Measurements from ENCODE around the gene BPGM. TPM values are rescaled to one million over a fixed set of nuclear protein-coding genes. Genes with fewer than 3 reads are reported as not detected.

The BPGM gene
- total and polyA plus RNA-seq, 3 donors from 2014 or later, result 14.5 to 32.9 (median 15.8) TPM

GRCh38 chr7:134671609-134672008 lies 25.0 kb downstream of the BPGM start:
- intact Hi-C loops (cut with DNase I; ENCODE audit: low total_unique reads), result no loop called here
- H3K36me3 ChIP-seq (ENCODE audit: low read depth, missing control alignments), result no peaks in the 10 kb centered on the region
- H3K27me3 ChIP-seq, result no peaks in the 10 kb centered on the region
- TF ChIP-seq, protein P1, sequence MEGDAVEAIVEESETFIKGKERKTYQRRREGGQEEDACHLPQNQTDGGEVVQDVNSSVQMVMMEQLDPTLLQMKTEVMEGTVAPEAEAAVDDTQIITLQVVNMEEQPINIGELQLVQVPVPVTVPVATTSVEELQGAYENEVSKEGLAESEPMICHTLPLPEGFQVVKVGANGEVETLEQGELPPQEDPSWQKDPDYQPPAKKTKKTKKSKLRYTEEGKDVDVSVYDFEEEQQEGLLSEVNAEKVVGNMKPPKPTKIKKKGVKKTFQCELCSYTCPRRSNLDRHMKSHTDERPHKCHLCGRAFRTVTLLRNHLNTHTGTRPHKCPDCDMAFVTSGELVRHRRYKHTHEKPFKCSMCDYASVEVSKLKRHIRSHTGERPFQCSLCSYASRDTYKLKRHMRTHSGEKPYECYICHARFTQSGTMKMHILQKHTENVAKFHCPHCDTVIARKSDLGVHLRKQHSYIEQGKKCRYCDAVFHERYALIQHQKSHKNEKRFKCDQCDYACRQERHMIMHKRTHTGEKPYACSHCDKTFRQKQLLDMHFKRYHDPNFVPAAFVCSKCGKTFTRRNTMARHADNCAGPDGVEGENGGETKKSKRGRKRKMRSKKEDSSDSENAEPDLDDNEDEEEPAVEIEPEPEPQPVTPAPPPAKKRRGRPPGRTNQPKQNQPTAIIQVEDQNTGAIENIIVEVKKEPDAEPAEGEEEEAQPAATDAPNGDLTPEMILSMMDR (IDR thresholded peaks at IDR 0.05), result no peak
- no peak for TF ChIP-seq POLR2A (IDR thresholded peaks at IDR 0.05)
- H3K27ac ChIP-seq, result no peak overlapping the region
- no peak overlapping the region for H3K4me3 ChIP-seq
- DNase-seq, result no peak
- H3K9me3 ChIP-seq, result no peaks in the 10 kb centered on the region
- peaks cover 5% of the 10 kb centered on the region for H3K4me1 ChIP-seq
- 86 to 100% methylated on average over 1 of the region's 1 CpG for WGBS, 2 donors

DNA sequence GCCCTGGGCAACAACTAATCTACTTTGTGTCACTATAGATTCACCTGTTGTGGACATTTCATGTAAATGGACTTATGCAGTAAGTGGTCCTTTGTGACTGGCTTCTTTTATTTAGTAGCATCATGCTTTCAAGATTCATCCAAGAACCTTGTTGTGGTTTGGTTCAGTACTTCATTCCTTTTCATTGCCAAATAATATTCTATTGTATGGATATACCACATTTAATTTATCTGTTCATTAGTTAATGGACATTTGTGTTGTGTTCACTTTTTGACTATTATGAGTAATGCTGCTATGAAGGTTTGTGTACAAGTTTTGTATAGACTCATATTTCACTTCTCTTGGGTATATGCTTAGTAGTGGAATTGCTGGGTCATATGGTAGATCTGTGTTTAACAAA lies 27.8 kb downstream of the BPGM start:
- Histone ChIP-seq H3K36me3 (ENCODE audit: low read depth, missing control alignments) (no peaks in the 10 kb centered on the region), H3K4me3 (no peak overlapping the region), H3K27me3 (no peaks in the 10 kb centered on the region), H3K4me1 (peaks cover 8% of the 10 kb centered on the region), H3K27ac (no peak overlapping the region), H3K9me3 (no peaks in the 10 kb centered on the region)
- TF ChIP-seq POLR2A (IDR thresholded peaks at IDR 0.05), result no peak
- TF ChIP-seq, protein P1 (IDR thresholded peaks at IDR 0.05), result no peak
- intact Hi-C loops (cut with DNase I; ENCODE audit: low total_unique reads), result no loop called here
- no peak for DNase-seq

DNA sequence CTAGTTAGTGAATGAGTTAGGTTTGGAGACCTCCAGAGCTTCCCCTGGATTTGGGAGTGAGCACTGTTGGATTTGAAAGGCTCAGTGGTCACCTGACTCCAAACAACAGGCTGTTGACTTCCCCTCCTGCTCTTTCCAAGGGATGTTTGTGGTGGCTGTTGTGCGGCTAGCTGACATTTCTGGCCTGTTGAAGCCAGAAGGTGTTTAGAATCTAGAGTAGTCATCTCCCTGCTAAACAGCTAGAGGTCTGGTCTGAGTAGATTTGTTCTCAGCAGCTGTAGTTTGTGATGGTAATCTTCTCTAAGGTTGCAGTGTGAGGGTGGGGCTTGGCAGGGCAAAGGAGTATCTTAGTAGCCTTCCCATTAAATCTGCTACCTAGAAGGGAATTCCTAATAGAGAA lies 30.1 kb downstream of the BPGM start:
- Histone ChIP-seq H3K27me3 (no peaks in the 10 kb centered on the region), H3K36me3 (ENCODE audit: low read depth, missing control alignments) (no peaks in the 10 kb centered on the region), H3K9me3 (no peaks in the 10 kb centered on the region), H3K4me3 (no peak overlapping the region), H3K27ac (no peak overlapping the region), H3K4me1 (peaks cover 8% of the 10 kb centered on the region)
- TF ChIP-seq POLR2A (IDR thresholded peaks at IDR 0.05), result no peak
- TF ChIP-seq, protein P1 (IDR thresholded peaks at IDR 0.05), result no peak
- intact Hi-C loops (cut with DNase I; ENCODE audit: low total_unique reads), result no loop called here
- WGBS, 2 donors, result 79 to 80% methylated on average over 1 of the region's 1 CpG
- no peak for DNase-seq

GRCh38 chr7:134678115-134678514 lies 31.5 kb downstream of the BPGM start:
- DNase-seq, result no peak
- Histone ChIP-seq H3K4me1 (peaks cover 8% of the 10 kb centered on the region), H3K4me3 (no peak overlapping the region), H3K27ac (no peak overlapping the region), H3K27me3 (no peaks in the 10 kb centered on the region), H3K9me3 (no peaks in the 10 kb centered on the region), H3K36me3 (ENCODE audit: low read depth, missing control alignments) (no peaks in the 10 kb centered on the region)
- TF ChIP-seq, protein P1 (IDR thresholded peaks at IDR 0.05), result no peak
- no peak for TF ChIP-seq POLR2A (IDR thresholded peaks at IDR 0.05)
- WGBS, 2 donors, result 92 to 94% methylated on average over 2 of the region's 2 CpGs
- intact Hi-C loops (cut with DNase I; ENCODE audit: low total_unique reads), result no loop called here

DNA sequence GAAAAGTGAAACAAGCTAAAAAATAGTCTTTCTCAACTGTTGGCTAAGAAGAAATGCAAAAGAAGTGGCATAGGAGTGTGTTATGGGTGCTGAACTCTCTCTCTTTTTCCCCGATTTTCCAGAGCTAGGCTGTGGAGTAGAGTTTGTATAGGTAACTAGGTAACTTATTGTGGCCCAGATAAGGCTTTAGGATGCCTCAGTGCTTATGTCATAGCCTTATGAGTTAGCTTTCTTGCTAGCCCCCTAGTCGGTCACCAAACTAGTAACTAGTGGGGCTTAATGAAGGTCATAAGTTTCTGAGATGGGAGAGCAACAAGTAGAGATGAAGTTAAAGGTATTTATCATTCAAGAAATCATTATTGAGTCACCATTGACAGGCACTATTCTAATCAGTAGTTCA lies 32.4 kb downstream of the BPGM start:
- Histone ChIP-seq H3K9me3 (no peaks in the 10 kb centered on the region), H3K27me3 (no peaks in the 10 kb centered on the region), H3K4me1 (peaks cover 8% of the 10 kb centered on the region), H3K4me3 (no peak overlapping the region), H3K27ac (no peak overlapping the region), H3K36me3 (ENCODE audit: low read depth, missing control alignments) (no peaks in the 10 kb centered on the region)
- 89 to 93% methylated on average over 2 of the region's 2 CpGs for WGBS, 2 donors
- intact Hi-C loops (cut with DNase I; ENCODE audit: low total_unique reads), result no loop called here
- TF ChIP-seq POLR2A (IDR thresholded peaks at IDR 0.05), result no peak
- TF ChIP-seq, protein P1 (IDR thresholded peaks at IDR 0.05), result no peak
- DNase-seq, result no peak
